ENCODE results near the gene GMCL2. TPM values are rescaled to one million over a fixed set of nuclear protein-coding genes. Genes with fewer than 3 reads are reported as not detected.

Gene GMCL2
- total RNA-seq, 2 donors from 2014 or later = not detected

DNA sequence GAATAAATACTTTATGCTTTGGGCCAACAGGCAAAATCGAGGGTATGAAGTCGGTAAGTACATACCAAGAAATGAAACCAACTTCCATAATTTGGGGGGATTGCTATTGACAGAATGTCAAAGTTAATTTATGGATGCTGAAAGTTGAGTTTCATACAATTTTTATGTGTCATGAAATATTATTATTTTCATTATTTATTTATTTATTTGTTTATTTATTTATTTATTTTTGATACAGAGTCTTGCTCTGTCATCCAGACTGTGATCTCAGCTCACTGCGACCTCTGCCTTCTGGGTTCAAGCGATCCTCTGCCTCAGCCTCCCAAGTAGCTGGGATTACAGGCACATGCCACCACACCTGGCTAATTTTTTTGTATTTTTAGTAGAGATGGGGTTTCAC, 4.5 kb upstream of the GMCL2 start:
- Histone ChIP-seq H3K27me3 (peaks cover 0 to 4% of the 10 kb centered on the region in 2 donors), H3K36me3 (replicated peaks in 1 of 2; ENCODE audit: insufficient read depth in 1 of 2, low read depth in 2 of 2) (no peaks in the 10 kb centered on the region), H3K4me3 (no peak overlapping the region), H3K4me1 (no peaks in the 10 kb centered on the region), H3K9me3 (no peaks in the 10 kb centered on the region), H3K27ac (no peak overlapping the region)
- WGBS, 2 donors = 73% methylated on average over 4 of the region's 4 CpGs
- ATAC-seq (no peak), DNase-seq (no peak)
- TF ChIP-seq, protein P1, sequence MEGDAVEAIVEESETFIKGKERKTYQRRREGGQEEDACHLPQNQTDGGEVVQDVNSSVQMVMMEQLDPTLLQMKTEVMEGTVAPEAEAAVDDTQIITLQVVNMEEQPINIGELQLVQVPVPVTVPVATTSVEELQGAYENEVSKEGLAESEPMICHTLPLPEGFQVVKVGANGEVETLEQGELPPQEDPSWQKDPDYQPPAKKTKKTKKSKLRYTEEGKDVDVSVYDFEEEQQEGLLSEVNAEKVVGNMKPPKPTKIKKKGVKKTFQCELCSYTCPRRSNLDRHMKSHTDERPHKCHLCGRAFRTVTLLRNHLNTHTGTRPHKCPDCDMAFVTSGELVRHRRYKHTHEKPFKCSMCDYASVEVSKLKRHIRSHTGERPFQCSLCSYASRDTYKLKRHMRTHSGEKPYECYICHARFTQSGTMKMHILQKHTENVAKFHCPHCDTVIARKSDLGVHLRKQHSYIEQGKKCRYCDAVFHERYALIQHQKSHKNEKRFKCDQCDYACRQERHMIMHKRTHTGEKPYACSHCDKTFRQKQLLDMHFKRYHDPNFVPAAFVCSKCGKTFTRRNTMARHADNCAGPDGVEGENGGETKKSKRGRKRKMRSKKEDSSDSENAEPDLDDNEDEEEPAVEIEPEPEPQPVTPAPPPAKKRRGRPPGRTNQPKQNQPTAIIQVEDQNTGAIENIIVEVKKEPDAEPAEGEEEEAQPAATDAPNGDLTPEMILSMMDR (IDR thresholded peaks at IDR 0.05) = no peak
- no peak for TF ChIP-seq POLR2A (IDR thresholded peaks at IDR 0.05)
- intact Hi-C loops (cut with DNase I) = no loop called here

DNA sequence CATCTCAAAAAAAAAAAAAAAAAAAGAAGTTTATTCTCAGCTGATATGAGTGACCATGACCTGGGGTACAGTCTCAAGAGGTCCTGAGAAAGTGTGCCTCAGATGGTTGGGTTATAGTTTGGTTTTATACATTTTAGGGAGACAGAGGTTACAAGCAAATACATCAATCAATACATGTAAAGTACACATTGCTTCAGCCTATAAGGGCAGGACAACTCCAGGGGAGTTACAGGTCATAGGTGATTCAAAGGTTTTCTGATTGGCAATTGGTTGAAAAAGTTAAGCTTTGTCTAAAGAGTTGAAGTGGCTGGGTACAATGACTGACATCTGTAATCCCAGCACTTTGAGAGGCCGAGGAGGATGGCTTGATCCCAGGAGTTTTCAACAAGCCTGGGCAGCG, 2.3 kb upstream of the GMCL2 start:
- no peaks in the 10 kb centered on the region for H3K4me1 ChIP-seq
- H3K27ac ChIP-seq = no peak overlapping the region
- H3K36me3 ChIP-seq (replicated peaks in 1 of 2; ENCODE audit: insufficient read depth in 1 of 2, low read depth in 2 of 2) = no peaks in the 10 kb centered on the region
- 38 to 41% methylated on average over 2 of the region's 2 CpGs for WGBS, 2 donors
- H3K9me3 ChIP-seq = no peaks in the 10 kb centered on the region
- no peak for DNase-seq
- no peak for ATAC-seq
- H3K27me3 ChIP-seq = peaks cover 0 to 4% of the 10 kb centered on the region in 2 donors
- TF ChIP-seq, protein P1 (IDR thresholded peaks at IDR 0.05) = no peak
- intact Hi-C loops (cut with DNase I) = no loop called here
- H3K4me3 ChIP-seq = no peak overlapping the region

DNA sequence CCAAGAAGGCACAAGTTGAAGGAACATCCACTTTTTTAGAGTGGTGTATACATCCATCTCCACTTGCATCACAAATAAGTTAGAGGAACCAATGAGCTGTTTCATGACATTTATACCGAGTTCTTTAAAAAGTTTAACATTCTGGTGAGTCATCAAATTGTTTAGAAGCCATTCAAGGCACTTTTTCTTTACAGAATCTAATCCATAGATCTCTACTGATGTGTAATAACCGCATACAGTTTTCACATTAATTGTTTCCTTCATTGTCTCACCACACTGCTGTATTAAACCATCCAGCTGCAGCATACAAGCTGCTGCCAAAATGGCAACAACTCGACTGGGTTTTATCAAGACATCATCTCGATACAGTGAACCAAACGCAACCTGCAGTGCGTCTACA, 744 bp downstream of the GMCL2 start:
- H3K27me3 ChIP-seq = no peaks in the 10 kb centered on the region
- H3K4me3 ChIP-seq = no peak overlapping the region
- no peak for TF ChIP-seq POLR2A (IDR thresholded peaks at IDR 0.05)
- TF ChIP-seq, protein P1 (IDR thresholded peaks at IDR 0.05) = no peak
- 69 to 73% methylated on average over 6 of the region's 6 CpGs for WGBS, 2 donors
- intact Hi-C loops (cut with DNase I) = no loop called here
- DNase-seq = no peak
- no peak overlapping the region for H3K27ac ChIP-seq
- no peak for ATAC-seq
- no peaks in the 10 kb centered on the region for H3K36me3 ChIP-seq (replicated peaks in 1 of 2; ENCODE audit: insufficient read depth in 1 of 2, low read depth in 2 of 2)
- no peaks in the 10 kb centered on the region for H3K4me1 ChIP-seq
- H3K9me3 ChIP-seq = no peaks in the 10 kb centered on the region

DNA sequence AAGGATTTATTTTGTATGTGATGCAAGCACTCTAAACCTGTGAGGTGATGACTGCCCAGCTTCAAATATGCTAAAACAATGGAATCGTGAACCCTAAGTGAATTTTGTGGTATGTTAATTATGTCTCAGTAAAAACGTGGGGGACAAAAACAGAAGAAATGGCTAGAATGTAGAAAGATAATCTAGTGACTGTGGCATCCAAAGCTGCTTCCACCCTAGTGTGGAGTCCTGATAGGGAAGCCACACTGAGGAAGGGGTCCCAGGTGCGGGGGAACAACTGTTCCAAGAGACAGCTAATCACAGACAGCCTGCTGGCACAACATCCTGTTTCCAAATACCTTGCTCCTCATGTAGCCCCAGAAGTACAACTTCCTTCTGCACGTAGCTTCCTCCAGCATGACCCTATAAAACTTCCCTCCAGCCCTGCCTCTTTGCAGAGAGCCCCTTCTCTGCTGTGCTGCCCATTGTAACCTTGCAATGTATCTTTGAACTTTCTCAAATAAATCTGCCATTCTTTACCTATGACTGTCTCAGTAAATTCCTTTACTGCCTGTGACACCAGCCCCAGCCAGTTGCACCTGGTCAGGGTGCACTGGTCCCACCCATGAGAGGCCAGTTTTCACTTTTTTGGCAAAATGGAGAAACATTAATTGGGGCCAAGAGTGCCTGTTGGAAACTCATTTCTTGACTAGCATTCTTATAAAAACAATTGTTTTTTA, 4.9 kb downstream of the GMCL2 start:
- no peak overlapping the region for H3K4me3 ChIP-seq
- no peaks in the 10 kb centered on the region for H3K9me3 ChIP-seq
- ATAC-seq (no peak), DNase-seq (no peak)
- intact Hi-C loops (cut with DNase I) = no loop called here
- H3K27ac ChIP-seq = no peak overlapping the region
- no peaks in the 10 kb centered on the region for H3K36me3 ChIP-seq (replicated peaks in 1 of 2; ENCODE audit: insufficient read depth in 1 of 2, low read depth in 2 of 2)
- TF ChIP-seq, protein P1 (IDR thresholded peaks at IDR 0.05) = no peak
- no peak for TF ChIP-seq POLR2A (IDR thresholded peaks at IDR 0.05)
- no peaks in the 10 kb centered on the region for H3K4me1 ChIP-seq
- H3K27me3 ChIP-seq = no peaks in the 10 kb centered on the region
- 29 to 40% methylated on average over 4 of the region's 4 CpGs for WGBS, 2 donors
